HG02852 (cell line): ENCODE measurements around the gene AHDC1.
"Not testable (repeated sequence)": the region's sequence is repeated elsewhere in the genome, so short reads cannot be mapped to it uniquely, and the experiment has no call there.

Source experiments
- ATAC-seq: cut with Tn5 transposase; IDR thresholded peaks from one replicate; pipeline ENCODE4 v1.9.1; 2021; ENCODE audit warnings: mild to moderate bottlenecking, moderate library complexity; ENCODE audit not compliant: unreplicated experiment

Gene AHDC1

GRCh38 chr1:27554759-27555699 is 48.9 kb downstream of the AHDC1 start:
- no peak for ATAC-seq

DNA sequence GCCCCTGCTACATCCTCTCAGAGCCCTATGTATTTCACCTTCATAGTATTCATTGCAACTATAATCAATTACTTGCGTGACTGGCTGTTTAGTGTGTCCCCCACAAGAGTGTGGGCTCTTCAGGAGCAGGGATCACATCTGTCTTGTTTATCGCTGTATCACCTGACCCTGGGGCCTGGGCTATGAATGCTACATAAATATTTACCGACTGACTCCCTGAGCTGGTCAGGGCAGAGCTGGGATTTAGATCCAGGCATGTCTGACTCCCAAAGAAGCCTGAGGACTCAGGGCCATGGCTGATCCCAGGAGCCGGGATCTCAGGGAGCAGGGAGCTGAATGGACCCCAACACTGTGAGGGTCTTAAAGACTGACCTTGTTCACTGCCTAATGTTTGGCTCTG is 49.7 kb downstream of the AHDC1 start:
- no peak for ATAC-seq

DNA sequence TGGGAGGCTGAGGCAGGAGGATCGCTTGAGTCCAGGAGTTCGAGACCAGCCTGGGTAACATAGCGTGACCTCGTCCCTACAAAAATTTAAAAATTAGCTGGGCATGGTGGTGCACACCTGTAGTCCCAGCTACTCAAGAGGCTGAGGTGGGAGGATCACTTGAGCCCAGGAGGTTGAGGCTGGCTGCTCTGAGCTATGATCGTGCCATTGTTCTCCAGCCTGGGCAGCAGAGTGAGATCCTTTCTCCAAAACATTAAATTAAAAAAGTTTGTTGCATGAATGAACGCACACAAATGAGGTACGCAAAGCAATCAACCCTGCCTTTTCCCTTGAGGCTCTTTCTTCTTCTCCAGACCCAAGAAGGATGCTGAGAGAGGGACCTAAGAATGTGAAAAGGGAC is 50.1 kb downstream of the AHDC1 start:
- ATAC-seq = not testable (repeated sequence)

- no peak for ATAC-seq
Observed at GRCh38 chr1:27552911-27553420, 51.0 kb downstream of the AHDC1 start.

- ATAC-seq = no peak
Observed at GRCh38 chr1:27551953-27552312, 52.0 kb downstream of the AHDC1 start.

GRCh38 chr1:27551170-27551952 is 52.6 kb downstream of the AHDC1 start:
- ATAC-seq = no peak

DNA sequence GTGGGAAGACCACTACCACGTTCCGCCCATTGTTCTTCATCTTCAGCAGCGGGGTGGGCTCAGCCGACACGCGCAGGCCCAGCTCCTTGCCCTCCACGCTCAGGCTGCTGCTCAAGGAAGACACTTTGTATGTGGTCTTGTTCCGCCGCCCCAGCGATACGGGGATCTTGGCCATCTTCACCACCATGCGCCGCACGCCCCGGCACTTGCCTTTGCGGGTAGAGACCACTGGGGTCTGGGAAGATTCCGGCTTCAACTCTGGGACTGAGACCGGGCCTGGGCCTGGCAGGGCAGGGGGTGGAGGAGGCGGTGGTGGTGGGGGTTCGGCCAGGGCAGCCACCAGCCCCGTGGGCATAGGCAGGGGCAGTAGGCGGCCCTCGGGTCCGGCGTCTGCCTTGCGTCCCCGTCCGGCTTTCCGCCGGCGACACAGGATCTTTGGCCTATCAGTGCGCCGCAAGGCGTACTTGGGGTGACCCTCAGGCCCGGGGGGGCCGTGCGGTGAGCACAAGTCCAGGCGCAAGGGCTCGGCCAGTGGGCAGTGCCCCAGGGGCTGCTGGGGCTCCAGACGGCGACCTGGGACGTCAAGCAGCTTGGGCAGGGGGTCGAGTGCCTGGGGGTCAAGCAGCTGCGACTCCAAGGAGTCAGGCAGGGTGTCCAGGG is 53.3 kb downstream of the AHDC1 start:
- no peak for ATAC-seq

GRCh38 chr1:27549807-27550408 is 54.0 kb downstream of the AHDC1 start:
- ATAC-seq = no peak

DNA sequence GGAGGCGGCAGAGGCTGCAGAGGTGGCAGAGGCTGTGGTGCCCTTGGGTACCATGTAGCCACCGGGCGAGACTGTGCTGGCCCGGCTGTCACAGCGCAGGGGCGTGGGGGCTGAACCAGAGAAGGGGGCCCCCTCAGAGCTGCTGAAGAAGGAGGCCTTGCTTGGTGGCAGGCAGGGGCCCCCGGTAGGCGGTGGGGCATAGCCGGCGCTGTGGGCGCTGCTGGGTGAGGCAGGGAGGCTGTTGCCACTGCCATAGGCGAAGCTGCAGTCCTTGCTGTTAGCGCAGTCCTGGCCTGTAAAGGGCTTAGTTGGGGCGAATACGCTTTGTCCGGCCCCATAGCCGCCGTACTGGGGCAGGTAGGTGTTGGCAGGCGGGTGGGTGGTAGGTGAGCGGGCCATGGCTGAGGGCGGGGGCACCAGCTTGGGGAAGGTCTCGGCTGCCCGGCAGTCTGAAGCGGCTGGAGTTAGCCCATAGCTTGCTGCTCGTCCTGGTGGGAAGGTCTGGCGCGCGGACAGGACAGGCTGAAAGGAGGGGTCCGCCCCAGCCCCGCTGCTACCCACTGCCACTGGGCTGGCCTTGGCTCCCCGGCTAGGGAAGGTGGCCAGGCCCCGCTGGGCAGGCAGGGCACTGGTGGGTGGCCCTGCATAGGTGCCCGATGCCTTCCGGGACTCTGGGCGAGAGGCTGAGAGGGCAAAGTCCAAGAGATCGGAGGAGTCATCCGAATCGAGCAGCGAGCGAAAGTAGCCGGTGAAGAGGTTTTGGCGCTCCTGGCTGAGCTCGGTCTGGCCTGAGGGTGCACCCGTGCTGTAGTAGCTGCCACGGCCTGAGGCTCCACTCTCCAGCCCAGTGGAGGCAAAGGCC is 54.9 kb downstream of the AHDC1 start:
- no peak for ATAC-seq

DNA sequence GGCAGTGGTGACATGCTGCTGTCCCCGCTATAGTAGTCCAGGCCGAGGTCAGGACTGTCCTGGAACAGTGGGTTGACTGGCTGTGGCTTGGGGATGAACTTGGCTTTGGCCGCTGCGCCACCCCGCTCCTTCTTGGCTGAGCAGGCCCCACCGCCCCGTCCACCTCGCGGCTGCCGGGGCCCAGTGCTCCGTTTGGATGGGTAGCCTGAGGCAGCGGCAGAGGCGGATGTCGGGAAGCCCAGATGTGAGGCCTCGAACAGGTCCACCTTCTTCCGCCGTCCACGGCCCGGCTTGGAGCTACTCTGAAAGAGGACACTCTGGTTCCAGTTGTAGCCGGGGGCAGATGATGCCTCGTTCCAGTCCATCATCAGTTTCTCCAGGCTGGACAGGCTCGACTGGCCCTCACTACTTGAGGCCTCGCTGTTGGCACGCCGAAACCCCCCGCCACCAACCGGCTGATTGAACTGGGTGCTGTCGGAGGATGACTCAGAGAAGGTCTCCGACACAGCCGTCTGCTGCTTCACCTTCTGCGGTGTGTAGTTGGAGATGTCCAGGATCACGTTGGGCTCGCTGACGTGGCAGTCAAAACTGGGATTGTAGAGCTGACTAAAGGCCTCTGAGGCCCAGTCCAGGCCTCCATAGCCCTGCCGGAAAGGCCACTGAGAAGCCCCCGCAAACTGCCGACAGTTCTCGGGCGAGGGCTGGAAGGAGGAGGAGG is 55.6 kb downstream of the AHDC1 start:
- no peak for ATAC-seq

DNA sequence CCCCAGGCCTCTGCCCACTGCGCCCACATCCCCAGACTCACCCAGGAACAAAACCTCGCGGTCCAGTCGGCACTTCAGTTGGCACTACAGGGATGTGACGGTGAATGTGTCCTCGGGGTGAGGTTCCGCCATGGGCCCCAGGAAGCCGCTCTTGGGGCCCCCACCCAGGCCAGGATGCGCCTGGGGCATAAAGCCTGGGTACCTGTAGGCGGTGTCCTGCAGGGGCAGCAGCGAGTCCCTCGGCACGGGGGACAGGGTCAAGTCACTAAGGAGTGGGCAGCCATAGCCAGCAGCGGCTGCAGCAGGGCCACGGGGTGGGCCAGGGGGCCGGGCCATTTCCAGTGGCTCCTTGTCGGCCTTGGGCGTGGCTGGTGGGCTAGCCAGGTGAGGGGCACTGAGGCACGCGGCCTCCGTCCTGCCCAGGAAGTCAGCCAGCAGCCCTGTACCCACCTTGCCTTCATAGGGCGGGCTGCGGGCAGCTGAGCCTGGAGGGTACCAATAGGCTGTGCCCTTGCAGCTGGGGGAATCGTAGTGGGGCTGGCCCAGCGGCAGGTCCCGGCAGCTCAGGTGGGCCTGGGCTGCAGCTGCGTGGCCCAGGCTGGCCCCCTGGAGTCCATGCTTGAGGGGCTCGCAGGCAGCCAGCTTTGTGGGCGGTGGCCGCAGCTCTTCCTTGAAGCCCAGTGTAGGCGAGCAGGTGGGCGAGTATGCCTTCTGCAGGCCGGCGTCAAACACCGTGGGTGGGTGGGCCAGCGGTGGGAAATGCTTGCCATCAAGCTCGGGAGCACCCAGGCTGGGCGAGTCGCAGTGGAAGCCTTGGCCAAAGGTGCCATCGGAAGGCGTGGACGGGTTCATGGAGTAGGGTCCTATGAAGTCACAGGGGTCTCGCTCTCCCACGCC is 56.5 kb downstream of the AHDC1 start:
- no peak for ATAC-seq

GRCh38 chr1:27545876-27546275 is 58.1 kb downstream of the AHDC1 start:
- no peak for ATAC-seq

DNA sequence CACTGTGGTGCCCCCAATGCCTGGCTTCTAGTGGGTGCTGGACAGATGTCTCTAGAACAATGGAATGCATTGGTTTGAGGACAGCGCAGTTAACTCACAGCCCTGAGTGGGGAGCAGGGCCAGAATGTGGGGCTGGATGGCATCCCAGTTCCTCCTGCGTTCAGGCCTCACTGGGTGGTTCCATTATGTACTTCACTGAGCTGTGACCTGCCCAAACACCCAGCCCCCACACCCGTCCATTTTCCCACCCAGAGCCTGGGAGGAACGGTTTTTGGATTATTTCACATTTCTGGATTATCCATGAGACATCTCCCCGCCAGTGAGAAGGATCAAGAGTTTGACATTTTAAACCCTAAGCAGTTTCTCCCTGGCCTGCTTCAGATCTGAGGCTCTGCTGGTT is 58.7 kb downstream of the AHDC1 start:
- ATAC-seq = no peak

DNA sequence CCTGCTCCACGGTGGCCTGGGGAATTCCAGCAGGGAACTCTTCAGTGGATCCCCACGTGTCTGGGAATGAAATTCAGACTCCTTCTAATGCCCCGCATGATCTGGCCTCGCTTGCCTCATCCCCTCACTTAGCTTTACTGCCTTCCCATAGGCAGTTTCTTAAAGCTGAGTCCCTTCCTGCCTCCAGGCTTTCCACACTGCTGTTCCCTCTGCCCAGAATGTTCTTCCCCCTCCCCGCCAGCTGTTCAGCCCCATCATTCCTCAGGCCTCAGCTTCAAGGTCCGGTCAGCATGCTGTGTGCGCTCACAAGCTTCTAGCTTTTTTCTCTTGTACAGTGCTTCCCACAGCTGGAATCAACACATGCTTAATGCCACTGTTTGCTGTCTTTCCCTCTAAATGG is 59.1 kb downstream of the AHDC1 start:
- no peak for ATAC-seq

DNA sequence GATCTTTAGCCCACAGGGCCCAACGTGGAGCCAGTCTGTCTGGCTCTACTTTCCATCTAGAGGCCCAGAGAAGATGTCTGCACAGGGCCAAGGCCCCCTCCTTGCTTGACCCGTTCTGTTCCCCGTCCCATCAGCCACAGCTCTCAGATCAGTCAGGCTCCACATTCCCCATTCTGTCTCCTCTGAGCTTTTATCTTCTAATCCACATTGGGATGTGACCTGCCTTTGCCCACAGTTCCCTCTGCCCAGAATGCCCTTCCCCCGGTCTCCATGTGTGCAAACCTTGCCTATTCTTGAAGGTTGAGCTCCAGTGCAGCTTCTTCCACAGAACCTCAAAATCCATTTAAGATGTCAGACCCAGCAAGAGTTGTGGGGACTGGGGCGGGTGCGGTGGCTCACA is 60.7 kb downstream of the AHDC1 start:
- no peak for ATAC-seq

DNA sequence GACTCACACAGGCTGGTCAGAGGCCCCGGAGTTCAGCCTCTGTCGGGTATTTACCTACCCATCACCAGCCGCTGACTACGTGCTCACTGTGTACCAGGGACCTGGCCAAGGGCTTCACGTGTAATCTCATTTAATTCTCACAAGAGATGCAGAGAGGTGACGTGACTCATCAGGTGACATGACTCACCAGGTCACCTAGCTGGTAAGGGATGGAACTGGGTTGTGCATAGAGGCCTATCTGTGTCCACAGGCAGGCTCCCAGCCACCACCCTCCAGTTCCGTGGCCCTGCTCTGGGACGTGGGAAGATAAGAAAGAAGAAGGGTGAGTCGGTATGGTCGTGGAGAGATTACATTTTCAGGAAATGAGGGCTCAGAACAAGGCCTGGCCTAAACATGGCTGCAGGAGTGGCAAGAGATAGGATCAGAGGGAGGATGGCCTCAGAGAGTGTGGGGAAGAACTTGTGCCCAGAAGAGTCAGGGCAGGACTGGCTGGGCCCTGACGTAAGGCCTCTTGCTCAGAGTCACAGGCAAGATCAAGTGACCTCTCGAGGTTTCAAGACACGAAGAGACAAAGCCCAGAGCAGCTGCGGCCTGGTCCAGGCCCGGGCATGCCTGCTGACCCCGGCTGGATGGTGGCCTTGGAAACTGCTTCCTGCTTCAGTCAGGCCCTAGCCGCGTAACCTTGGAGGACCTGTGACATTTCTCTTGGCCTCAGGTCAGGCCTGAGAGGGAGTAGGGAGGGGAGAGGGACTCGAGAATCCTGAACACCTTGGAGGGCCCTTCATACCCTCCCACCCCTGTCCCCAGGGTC is 61.3 kb downstream of the AHDC1 start:
- no peak for ATAC-seq
